B cell (primary cell): ENCODE measurements around the gene MTRF1. TPM values are rescaled to one million over a fixed set of nuclear protein-coding genes. Genes with fewer than 3 reads are reported as not detected.

Source experiments
- ATAC-seq: fragments of 200-7000 bp; cut with Tn5 transposase; one replicate; pipeline ENCODE4 v1.10.0; 2021; ENCODE audit warnings: low read depth, mild to moderate bottlenecking, moderate number of reproducible peaks, moderate library complexity
- CTCF ChIA-PET: fragments of 350-600 bp; sonication (Branson Sonifier 250); formaldehyde crosslinking; loops from one replicate; lab custom pipeline; 2021; ENCODE audit warnings: antibody characterized with exemption, inconsistent platforms; lab: Charles Lee
- POLR2A ChIA-PET: fragments of 350-600 bp; sonication (Branson Sonifier 250); formaldehyde crosslinking; loops from one replicate; lab custom pipeline; 2021; ENCODE audit warnings: antibody characterized with exemption; lab: Charles Lee
- DNase-seq: peaks from one replicate; pipeline ENCODE4 v3.0.0; 2013
- H2AFZ ChIP-seq: 2 replicates; pipeline ENCODE4 v1.6.1; 2012; ENCODE audit warnings: mild to moderate bottlenecking, low read depth, low read length; ENCODE audit not compliant: insufficient read depth, poor library complexity, severe bottlenecking
- H3K27ac ChIP-seq, 2 donors: 1 replicate in 1 of 2; 2 replicates in 1 of 2; pipeline ENCODE4 v1.5.1; 2012 to 2013; ENCODE audit warnings: low read length in 2 of 2, mild to moderate bottlenecking in 2 of 2, moderate library complexity in 1 of 2
- H3K27me3 ChIP-seq, 4 experiments: fragments of 200-600 bp in 1 of 4; sonication (generic) in 1 of 4; replicated peaks in 1 of 4; 1 replicate in 2 of 4; 2 replicates in 2 of 4; pipeline versions ENCODE4 v1.6.1 to v1.7.0; 2013 to 2016; ENCODE audit warnings: low read length in 3 of 4, mild to moderate bottlenecking in 2 of 4, mixed read lengths in 1 of 4, moderate library complexity in 1 of 4; ENCODE audit not compliant: insufficient read depth in 4 of 4, control insufficient read depth in 3 of 4; ENCODE audit errors: control extremely low read depth in 1 of 4
- H3K36me3 ChIP-seq, 2 experiments: replicated peaks in 1 of 2; 1 replicate in 1 of 2; 2 replicates in 1 of 2; pipeline versions ENCODE4 v1.6.1 to v1.7.1; 2013; ENCODE audit warnings: low read length in 1 of 2; ENCODE audit not compliant: insufficient read depth in 2 of 2, control insufficient read depth in 1 of 2; ENCODE audit errors: control extremely low read depth in 1 of 2, extremely low read depth in 1 of 2
- H3K4me1 ChIP-seq, 2 donors: fragments of 200-600 bp in 1 of 2; sonication (generic) in 1 of 2; 1 replicate in 1 of 2; 2 replicates in 1 of 2; pipeline versions ENCODE4 v1.5.1 to v1.6.1; 2013 to 2017; ENCODE audit warnings: low read length in 2 of 2; ENCODE audit not compliant: control insufficient read depth in 2 of 2, insufficient read depth in 2 of 2
- H3K4me2 ChIP-seq: replicated peaks from 2 replicates; pipeline ENCODE3; 2012; ENCODE audit warnings: mild to moderate bottlenecking, low read depth, low read length; ENCODE audit not compliant: poor library complexity, severe bottlenecking
- H3K4me3 ChIP-seq, 5 experiments: fragments of 200-600 bp in 1 of 5; sonication (generic) in 1 of 5; 1 replicate in 3 of 5; 2 replicates in 2 of 5; pipeline versions ENCODE4 v1.5.1 to v1.7.0; 2011 to 2016; ENCODE audit warnings: low read length in 4 of 5, mild to moderate bottlenecking in 4 of 5, low read depth in 2 of 5, control low read depth in 1 of 5, moderate library complexity in 1 of 5; ENCODE audit not compliant: insufficient read depth in 1 of 5; ENCODE audit errors: control extremely low read depth in 1 of 5, extremely low read depth in 1 of 5
- H3K79me2 ChIP-seq: fragments of 200-600 bp; sonication (generic); one replicate; pipeline ENCODE4 v1.6.0; 2016; ENCODE audit warnings: low read length; ENCODE audit not compliant: control insufficient read depth, insufficient read depth
- H3K9ac ChIP-seq: fragments of 200-600 bp; sonication (generic); 2 replicates; pipeline ENCODE4 v1.6.1; 2017; ENCODE audit warnings: mild to moderate bottlenecking, low read length, moderate library complexity
- H3K9me3 ChIP-seq, 3 donors: one replicate each; pipeline versions ENCODE4 v1.6.1 to v1.7.1; 2013; ENCODE audit warnings: low read length in 2 of 3; ENCODE audit not compliant: control insufficient read depth in 2 of 3, insufficient read depth in 1 of 3; ENCODE audit errors: control extremely low read depth in 1 of 3
- H4K20me1 ChIP-seq: 2 replicates; pipeline ENCODE4 v1.6.0; 2012; ENCODE audit warnings: mild to moderate bottlenecking, low read length; ENCODE audit not compliant: insufficient read depth, control insufficient read depth, poor library complexity, severe bottlenecking
- H3K27ac Mint-ChIP-seq: one replicate; pipeline ENCODE4 v1.8.0; 2021; ENCODE audit warnings: mixed read lengths
- H3K27me3 Mint-ChIP-seq: one replicate; pipeline ENCODE4 v1.8.0; 2021; ENCODE audit warnings: mixed read lengths
- H3K4me1 Mint-ChIP-seq: one replicate; pipeline ENCODE4 v1.8.0; 2021; ENCODE audit warnings: mixed read lengths
- H3K4me3 Mint-ChIP-seq: one replicate; pipeline ENCODE4 v1.8.0; 2021; ENCODE audit warnings: mixed read lengths
- H3K9me3 Mint-ChIP-seq: one replicate; pipeline ENCODE4 v1.8.0; 2022; ENCODE audit warnings: mixed read lengths; ENCODE audit not compliant: insufficient read depth
- CTCF ChIP-seq: fragments of 200-600 bp; IDR thresholded peaks from one replicate; pipeline ENCODE4 v1.8.0; 2022; ENCODE audit warnings: antibody characterized with exemption, mild to moderate bottlenecking
- EZH2 ChIP-seq: IDR thresholded peaks from 2 replicates; pipeline ENCODE4 v1.6.1; 2012; ENCODE audit warnings: borderline replicate concordance, low read depth, mild to moderate bottlenecking, moderate library complexity, low read length; ENCODE audit not compliant: insufficient read depth, poor library complexity, severe bottlenecking
- WGBS: methylation state at CpG from one replicate; pipeline ENCODE4 v1.1.5; 2013; ENCODE audit warnings: missing lambda C conversion rate; ENCODE audit not compliant: insufficient coverage; 5-methylcytosine and 5-hydroxymethylcytosine counted together
- intact Hi-C: fragments of 100-400 bp; cut with micrococcal nuclease; formaldehyde crosslinking; loops from one replicate; pipeline ENCODE4 v1.10.0; 2022
- polyA plus RNA-seq: library from polyadenylated mRNA; depleted of rRNA; stranded (reverse); fragments of >200 nt; gene quantifications from 2 replicates; pipeline ENCODE4 v1.2.3, GENCODE V29; 2012
- total RNA-seq, 2 donors: library from RNA; stranded (reverse); fragments of 120-200 nt in 1 of 2; gene quantifications; 1 replicate in 1 of 2; 2 replicates in 1 of 2; pipeline versions ENCODE4 v1.2.3 to v1.2.4, GENCODE V29; 2013 to 2022

The MTRF1 gene
- total and polyA plus RNA-seq, 2 donors (not counting 1 experiment from before 2014, with no cell fraction given), result 24.4 to 36.0 TPM

GRCh38 chr13:41310963-41311405 is 47.6 kb upstream of the MTRF1 start, which contains the start of gene NAA16:
Gene NAA16 (plus strand): TSS chr13:41311267. CDS start chr13:41311529, 262 bp downstream.
- H3K27ac Mint-ChIP-seq, result peak within 1 kb of the TSS; percentile 96
- H3K4me3 ChIP-seq, result peak within 1 kb of the TSS; percentile 93 to 100 (median 99)
- no peak for TF ChIP-seq EZH2
- no peak for TF ChIP-seq CTCF
- H3K9ac ChIP-seq, result peak within 1 kb of the TSS; percentile 98
- no peaks in the 10 kb centered on the region for H3K9me3 ChIP-seq
- intact Hi-C loops, result loop anchor here (1.0 to 5.0 kb wide), 5 partner anchors 48 to 736 kb away; partner anchors contain the start of genes DGKH, KBTBD6, KBTBD7 and MTRF1
- peak within 1 kb of the TSS; percentile 95 for H3K4me3 Mint-ChIP-seq
- under 1% methylated on average over 32 of the region's 32 CpGs for WGBS
- DNase-seq (peak; percentile 94), ATAC-seq (peak; percentile 85)
- ChIA-PET CTCF (interaction anchor here (0.8 kb wide), 1 partner anchor 20 kb away, joined by 3 read pairs; no protein-coding TSS in a partner anchor), POLR2A (interaction anchor here (0.6 kb wide), 1 partner anchor 191 kb away, joined by 6 read pairs; no protein-coding TSS in a partner anchor)
- peak within 1 kb of the TSS; percentile 93 for H3K4me2 ChIP-seq
- no peaks in the 10 kb centered on the region for H3K36me3 ChIP-seq
- H3K9me3 Mint-ChIP-seq, result no peaks in the 10 kb centered on the region
- peaks cover 39% of the 10 kb centered on the region for H3K4me1 Mint-ChIP-seq
- no peaks in the 10 kb centered on the region for H3K27me3 Mint-ChIP-seq
- H2AFZ ChIP-seq, result peak within 1 kb of the TSS; percentile 99
- H3K4me1 ChIP-seq, result peaks cover 26 to 27% of the 10 kb centered on the region in 2 donors
- peaks cover 22% of the 10 kb centered on the region for H4K20me1 ChIP-seq
- H3K27me3 ChIP-seq, result no peaks in the 10 kb centered on the region
- H3K27ac ChIP-seq, result peak within 1 kb of the TSS; percentile 80 to 83
- H3K79me2 ChIP-seq, result peaks cover 62% of the 10 kb centered on the region

- H3K27ac ChIP-seq, result no peak overlapping the region
- Mint-ChIP-seq H3K27me3 (no peaks in the 10 kb centered on the region), H3K27ac (no peak overlapping the region), H3K4me3 (no peak overlapping the region), H3K9me3 (no peaks in the 10 kb centered on the region), H3K4me1 (peaks cover 17% of the 10 kb centered on the region)
- no peak for TF ChIP-seq EZH2
- no peak for TF ChIP-seq CTCF
- ChIA-PET CTCF (interaction anchor here (0.7 kb wide), 1 partner anchor 434 kb away, joined by 3 read pairs; no protein-coding TSS in a partner anchor), POLR2A (no interaction called here)
- H2AFZ ChIP-seq, result no peak overlapping the region
- no peak overlapping the region for H3K4me2 ChIP-seq
- H4K20me1 ChIP-seq, result no peaks in the 10 kb centered on the region
- intact Hi-C loops, result no loop called here
- no peaks in the 10 kb centered on the region for H3K27me3 ChIP-seq
- H3K36me3 ChIP-seq, result no peaks in the 10 kb centered on the region
- H3K4me3 ChIP-seq, result no peak overlapping the region
- 91% methylated on average over 8 of the region's 11 CpGs for WGBS
- DNase-seq (no peak), ATAC-seq (no peak)
- no peaks in the 10 kb centered on the region for H3K9me3 ChIP-seq
- H3K79me2 ChIP-seq, result peaks cover 33% of the 10 kb centered on the region
- H3K9ac ChIP-seq, result no peak overlapping the region
- peaks cover 4 to 12% of the 10 kb centered on the region in 2 donors for H3K4me1 ChIP-seq
These were observed 44.7 kb upstream of the MTRF1 start for GRCh38 chr13:41307884-41308640.
